Transverse colon (tissue), 4 donors: ENCODE results near the gene ECT2L. TPM values are rescaled to one million over a fixed set of nuclear protein-coding genes. Genes with fewer than 3 reads are reported as not detected.

Experiments used
- DNase-seq: peaks from one replicate; pipeline ENCODE4 v3.0.0-alpha.2; 2019
- H3K27ac ChIP-seq, 4 donors: fragments of 200-600 bp; sonication (generic); 2 replicates each; pipeline ENCODE4 v1.5.1; 2016 to 2018; ENCODE audit warnings: inconsistent platforms in 4 of 4
- H3K27me3 ChIP-seq: fragments of 200-600 bp; sonication (generic); 2 replicates; pipeline ENCODE4 v1.5.1; 2017; ENCODE audit warnings: inconsistent platforms
- H3K36me3 ChIP-seq, 4 donors: fragments of 200-600 bp; sonication (generic); 2 replicates each; pipeline ENCODE4 v1.5.1; 2017 to 2019; ENCODE audit warnings: inconsistent platforms in 4 of 4
- H3K4me1 ChIP-seq, 4 donors: fragments of 200-600 bp; sonication (generic); 2 replicates each; pipeline ENCODE4 v1.5.1; 2017 to 2020; ENCODE audit warnings: inconsistent platforms in 4 of 4
- H3K4me3 ChIP-seq, 4 donors: fragments of 200-600 bp; sonication (generic); 1 replicate in 1 of 4; 2 replicates in 3 of 4; pipeline versions ENCODE4 v1.5.1 to v1.6.1; 2017 to 2019; ENCODE audit warnings: inconsistent platforms in 4 of 4
- H3K9me3 ChIP-seq, 2 donors: fragments of 200-600 bp; sonication (generic); 2 replicates each; pipeline ENCODE4 v1.5.1; 2017 to 2019; ENCODE audit warnings: inconsistent platforms in 2 of 2
- CTCF ChIP-seq, 5 experiments: fragments of 200-600 bp in 3 of 5; fragments of 450-650 bp in 2 of 5; sonication (generic) in 3 of 5; IDR thresholded peaks; 1 replicate in 2 of 5; 2 replicates in 3 of 5; pipeline ENCODE4 v1.5.1; 2016 to 2017; ENCODE audit warnings: antibody characterized with exemption in 5 of 5, inconsistent platforms in 3 of 5, mild to moderate bottlenecking in 2 of 5, moderate library complexity in 1 of 5
- EP300 ChIP-seq: sonication (generic); formaldehyde crosslinking; IDR thresholded peaks from one replicate; pipeline ENCODE4 v1.6.1; 2017; ENCODE audit warnings: antibody characterized with exemption, low read depth
- POLR2A ChIP-seq: fragments of 450-650 bp; IDR thresholded peaks from one replicate; pipeline ENCODE4 v1.6.1; 2016; ENCODE audit warnings: antibody characterized with exemption, mild to moderate bottlenecking, moderate library complexity
- POLR2AphosphoS5 ChIP-seq, 3 donors: sonication (generic); formaldehyde crosslinking; IDR thresholded peaks; one replicate each; pipeline ENCODE4 v1.6.1; 2016; ENCODE audit warnings: antibody characterized with exemption in 3 of 3
- WGBS, 2 donors: methylation state at CpG; one replicate each; pipeline ENCODE4 v1.1.5; 2018; ENCODE audit warnings: low coverage in 1 of 2; 5-methylcytosine and 5-hydroxymethylcytosine counted together
- in situ Hi-C, 4 donors: fragments of 200-750 bp; cut with MboI; loops; one replicate each; pipeline versions ENCODE4 v1.15.0 to v1.15.1; 2017; ENCODE audit warnings: low sequenced_read_pairs in 3 of 4, low pct_ligation_motif_present in 1 of 4, low pct_unique_long_range_greater_than_20kb in 1 of 4
- intact Hi-C: fragments of 100-400 bp; cut with DNase I; formaldehyde crosslinking; loops from one replicate; pipeline ENCODE4 v1.15.1; 2023; ENCODE audit warnings: low total_unique reads
- total RNA-seq, 4 donors: library from RNA; depleted of rRNA; stranded (reverse); fragments of >200 nt; gene quantifications; one replicate each; pipeline ENCODE4 v1.1.0, GENCODE V29; 2016

ECT2L gene
- total RNA-seq, 4 donors from 2014 or later = 0.16 TPM; not detected in 3

GRCh38 chr6:138948004-138948403 is 152.1 kb downstream of the ECT2L start:
- Histone ChIP-seq H3K27ac (no peak overlapping the region), H3K27me3 (no peaks in the 10 kb centered on the region), H3K9me3 (no peaks in the 10 kb centered on the region), H3K4me1 (peaks cover 0 to 20% (median 4%) of the 10 kb centered on the region in 4 donors), H3K36me3 (peaks cover 0 to 10% (median 0%) of the 10 kb centered on the region in 4 donors), H3K4me3 (no peak overlapping the region)
- intact Hi-C loops (no loop called here), in situ Hi-C loops (no loop called here)
- no peak for TF ChIP-seq CTCF (IDR thresholded peaks at IDR 0.05)
- no peak for TF ChIP-seq POLR2AphosphoS5 (IDR thresholded peaks at IDR 0.05)
- TF ChIP-seq EP300 = no peak
- TF ChIP-seq POLR2A = no peak
- 86 to 89% methylated on average over 2 of the region's 2 CpGs for WGBS, 2 donors
- DNase-seq = no peak

GRCh38 chr6:138948546-138949179 is 152.8 kb downstream of the ECT2L start:
- WGBS, 2 donors = 67 to 89% methylated on average over 1 of the region's 1 CpG
- in situ Hi-C loops (no loop called here), intact Hi-C loops (no loop called here)
- H3K9me3 ChIP-seq = no peaks in the 10 kb centered on the region
- peaks cover 0 to 20% (median 4%) of the 10 kb centered on the region in 4 donors for H3K4me1 ChIP-seq
- no peak overlapping the region for H3K27ac ChIP-seq
- H3K36me3 ChIP-seq = peaks cover 0 to 10% (median 0%) of the 10 kb centered on the region in 4 donors
- no peaks in the 10 kb centered on the region for H3K27me3 ChIP-seq
- TF ChIP-seq POLR2AphosphoS5 (IDR thresholded peaks at IDR 0.05) (no peak), POLR2A (no peak), CTCF (IDR thresholded peaks at IDR 0.05) (no peak), EP300 (no peak)
- H3K4me3 ChIP-seq = no peak overlapping the region
- no peak for DNase-seq

DNA sequence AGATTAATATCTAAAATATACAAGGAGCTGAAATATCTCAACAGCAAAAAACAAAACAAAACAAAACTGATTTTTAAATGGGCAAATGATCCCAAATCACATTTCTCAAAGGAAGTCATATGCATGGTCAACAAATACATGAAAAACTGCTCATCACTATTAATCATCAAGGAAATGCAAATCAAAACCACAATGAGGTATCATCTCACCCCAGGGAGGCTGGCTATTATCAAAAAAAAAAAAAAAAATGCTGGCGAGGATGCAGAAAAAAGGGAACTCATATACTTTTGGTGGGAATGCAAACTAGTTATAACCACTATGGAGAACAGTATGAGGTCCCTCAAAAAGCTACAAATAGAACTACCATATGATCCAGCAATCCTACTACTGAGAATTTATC is 157.6 kb downstream of the ECT2L start:
- peaks cover 10 to 49% (median 23%) of the 10 kb centered on the region in 4 donors for H3K4me1 ChIP-seq
- H3K36me3 ChIP-seq = no peaks in the 10 kb centered on the region
- no peak for DNase-seq
- no peak overlapping the region for H3K4me3 ChIP-seq
- in situ Hi-C loops = no loop called here
- intact Hi-C loops = no loop called here
- no peaks in the 10 kb centered on the region for H3K27me3 ChIP-seq
- H3K9me3 ChIP-seq = no peaks in the 10 kb centered on the region
- TF ChIP-seq POLR2AphosphoS5 (IDR thresholded peaks at IDR 0.05) (no peak), CTCF (IDR thresholded peaks at IDR 0.05) (no peak), EP300 (no peak), POLR2A (no peak)
- 78% methylated on average over 1 of the region's 1 CpG; no CpG with 5 or more reads in 1 of the 2 donors for WGBS, 2 donors
- no peak overlapping the region for H3K27ac ChIP-seq

Other genes starting within 250 kb of the ECT2L start
- gene CCDC28A, start 22.3 kb upstream of the ECT2L start, total RNA-seq = 10 to 100 TPM; 12.0 to 31.4 (median 19.6) TPM
- gene REPS1, start 192.2 kb downstream of the ECT2L start, total RNA-seq = 10 to 100 TPM; 33.5 to 74.4 (median 48.6) TPM
- gene ABRACL, start 232.7 kb downstream of the ECT2L start, total RNA-seq = 10 to 100 TPM in 3 of 4 donors, not detected in 1; 26.2 to 73.5 (median 60.2) TPM